Retina (tissue), 1 donor: ENCODE results near the gene MMRN1.

Experiments
- DNase-seq: peaks from one replicate; pipeline ENCODE4 v3.0.0-alpha.2; 2016

The MMRN1 gene

DNA sequence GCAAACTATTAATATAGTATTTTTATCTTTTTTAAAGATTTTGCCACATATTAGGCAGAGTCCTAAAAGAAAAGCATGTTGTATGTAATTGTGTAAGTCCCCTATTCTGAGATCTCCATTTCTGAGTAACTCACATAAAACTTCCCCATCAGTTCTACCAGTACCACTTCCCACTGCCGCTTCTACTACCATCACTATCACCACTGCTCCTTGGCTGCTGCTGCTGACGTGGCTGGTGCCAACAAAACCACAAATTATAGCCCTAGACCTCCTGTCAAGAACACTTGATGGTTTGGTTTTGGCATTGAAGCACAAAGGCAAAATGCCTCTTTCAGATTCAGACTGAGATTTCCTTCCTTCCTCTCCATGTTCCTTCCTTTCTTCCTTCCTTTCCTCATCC, 106.4 kb downstream of the MMRN1 start:
- DNase-seq = no peak

DNA sequence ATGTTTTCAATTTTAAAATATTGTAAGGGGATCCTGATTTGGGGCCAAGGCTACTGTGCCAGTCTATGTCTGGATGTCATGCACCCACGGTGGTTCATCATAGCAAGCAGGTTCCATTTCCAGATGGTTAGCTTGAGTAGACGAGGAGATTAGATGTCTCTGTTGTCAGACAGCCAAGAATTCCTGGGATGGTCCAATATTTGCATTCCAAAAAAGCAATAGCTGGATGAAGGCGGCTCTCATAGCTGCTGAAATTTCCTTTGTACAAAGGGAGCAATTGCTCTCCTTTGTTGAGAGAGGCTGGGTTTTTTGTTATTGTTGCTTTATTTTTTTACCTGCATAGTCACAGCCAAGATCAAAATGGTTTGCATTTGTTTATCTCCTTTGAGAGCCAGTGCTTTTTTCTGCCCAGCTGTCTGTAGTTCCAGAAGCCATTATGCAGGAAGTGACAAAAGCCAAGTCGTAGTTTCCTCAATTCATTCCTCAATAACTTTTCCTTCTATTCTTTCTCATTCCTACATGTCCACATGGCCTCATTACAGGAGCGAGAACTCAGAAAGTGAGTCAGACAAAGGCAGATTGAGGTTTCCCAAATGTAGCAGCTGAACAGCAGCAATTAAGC, 107.9 kb downstream of the MMRN1 start:
- no peak for DNase-seq
